Colonic mucosa (tissue), 4 donors: ENCODE results near the gene CDCP1. TPM values are rescaled to one million over a fixed set of nuclear protein-coding genes. Genes with fewer than 3 reads are reported as not detected.
A peak's percentile ranks its signal among the peaks of the same experiment; 100 is the strongest.

Experiments
- DNase-seq: peaks from one replicate; pipeline ENCODE4 v3.0.0-alpha.2; 2020
- H3K27ac ChIP-seq: fragments of 200-600 bp; one replicate; pipeline ENCODE4 v1.8.0; 2021
- H3K27me3 ChIP-seq: fragments of 200-600 bp; one replicate; pipeline ENCODE4 v1.8.0; 2021
- H3K36me3 ChIP-seq: fragments of 200-600 bp; one replicate; pipeline ENCODE4 v1.8.0; 2021
- H3K4me1 ChIP-seq: fragments of 200-600 bp; one replicate; pipeline ENCODE4 v1.8.0; 2021; ENCODE audit warnings: mild to moderate bottlenecking
- H3K4me3 ChIP-seq: fragments of 200-600 bp; one replicate; pipeline ENCODE4 v1.8.0; 2021
- H3K9ac ChIP-seq, 2 donors: one replicate each; pipeline ENCODE4 v1.7.0; 2013; ENCODE audit warnings: control low read depth in 2 of 2, low read depth in 2 of 2, low read length in 2 of 2
- H3K9me3 ChIP-seq: fragments of 200-600 bp; one replicate; pipeline ENCODE4 v1.8.0; 2021
- intact Hi-C: fragments of 100-400 bp; cut with DNase I; formaldehyde crosslinking; loops from one replicate; pipeline ENCODE4 v1.14.1; 2022
- total RNA-seq, 2 donors: library from RNA; stranded (reverse); fragmentation: NEBNext Ultra II Directional in 1 of 2; extraction: Animal tissue kit (Norgen Biotek cat#: 25700) in 1 of 2; gene quantifications; one replicate each; pipeline ENCODE4 v1.2.1, GENCODE V29; 2021
- TF ChIP-seq, protein P1 (sequence below): fragments of 200-600 bp; IDR thresholded peaks from one replicate; pipeline ENCODE4 v1.8.0; 2022; ENCODE audit warnings: antibody characterized with exemption, mild to moderate bottlenecking
- donor health status: healthy.
- donor health status: DM: no; HTN: no; CAD: no.
- donor health status: DM: no; HTN: no; CAD: no.

CDCP1 gene
- total RNA-seq, 2 donors from 2014 or later, result 84.5 to 107 TPM

DNA sequence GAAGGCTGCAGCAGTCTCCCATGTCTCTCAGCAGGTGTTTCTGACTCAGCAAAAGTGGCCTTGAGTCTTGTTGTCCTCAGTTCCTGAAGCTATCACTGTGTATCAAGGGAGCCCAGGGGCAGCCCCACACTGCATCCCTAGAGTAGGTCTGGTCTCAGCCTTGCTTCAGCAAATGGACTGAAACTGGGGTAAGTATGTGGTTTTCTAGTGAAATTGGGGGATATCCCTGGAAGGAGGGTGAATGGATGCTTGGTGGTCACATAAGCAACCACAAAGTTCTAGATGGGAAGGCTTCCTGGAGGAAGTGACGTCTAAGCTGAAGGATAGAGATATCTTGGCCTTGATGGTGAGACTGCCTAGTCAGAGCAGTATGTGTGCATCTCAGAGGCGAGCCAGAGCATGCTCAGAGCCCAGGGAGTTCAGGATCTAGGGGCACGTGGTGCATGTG lies 41.5 kb upstream of the CDCP1 start:
- TF ChIP-seq, protein P1, sequence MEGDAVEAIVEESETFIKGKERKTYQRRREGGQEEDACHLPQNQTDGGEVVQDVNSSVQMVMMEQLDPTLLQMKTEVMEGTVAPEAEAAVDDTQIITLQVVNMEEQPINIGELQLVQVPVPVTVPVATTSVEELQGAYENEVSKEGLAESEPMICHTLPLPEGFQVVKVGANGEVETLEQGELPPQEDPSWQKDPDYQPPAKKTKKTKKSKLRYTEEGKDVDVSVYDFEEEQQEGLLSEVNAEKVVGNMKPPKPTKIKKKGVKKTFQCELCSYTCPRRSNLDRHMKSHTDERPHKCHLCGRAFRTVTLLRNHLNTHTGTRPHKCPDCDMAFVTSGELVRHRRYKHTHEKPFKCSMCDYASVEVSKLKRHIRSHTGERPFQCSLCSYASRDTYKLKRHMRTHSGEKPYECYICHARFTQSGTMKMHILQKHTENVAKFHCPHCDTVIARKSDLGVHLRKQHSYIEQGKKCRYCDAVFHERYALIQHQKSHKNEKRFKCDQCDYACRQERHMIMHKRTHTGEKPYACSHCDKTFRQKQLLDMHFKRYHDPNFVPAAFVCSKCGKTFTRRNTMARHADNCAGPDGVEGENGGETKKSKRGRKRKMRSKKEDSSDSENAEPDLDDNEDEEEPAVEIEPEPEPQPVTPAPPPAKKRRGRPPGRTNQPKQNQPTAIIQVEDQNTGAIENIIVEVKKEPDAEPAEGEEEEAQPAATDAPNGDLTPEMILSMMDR, result no peak
- Histone ChIP-seq H3K36me3 (no peaks in the 10 kb centered on the region), H3K9me3 (no peaks in the 10 kb centered on the region), H3K4me1 (peaks cover 2% of the 10 kb centered on the region), H3K27ac (no peak overlapping the region), H3K27me3 (no peaks in the 10 kb centered on the region), H3K4me3 (no peak overlapping the region), H3K9ac (no peak overlapping the region)
- intact Hi-C loops, result no loop called here
- DNase-seq, result no peak

DNA sequence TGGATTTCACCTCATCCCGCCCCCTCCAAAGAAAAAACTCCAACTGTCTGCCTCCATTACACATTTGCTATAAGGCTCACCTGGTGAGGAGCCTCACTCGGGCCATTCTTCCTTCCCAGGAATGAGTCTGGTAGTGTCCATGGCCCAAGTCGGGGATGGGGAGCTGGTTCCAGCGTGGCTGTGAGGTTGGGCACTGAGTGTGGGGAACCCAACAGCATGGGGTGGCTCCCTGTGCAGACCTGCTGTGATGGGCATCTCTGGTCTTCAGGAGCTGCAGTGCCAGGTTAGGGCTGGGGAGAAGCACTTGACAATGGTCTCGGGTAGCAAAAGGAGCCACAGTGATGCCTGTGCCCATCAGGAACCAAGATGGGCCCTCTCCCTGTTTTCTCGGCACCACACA lies 40.7 kb upstream of the CDCP1 start:
- no peaks in the 10 kb centered on the region for H3K27me3 ChIP-seq
- intact Hi-C loops, result no loop called here
- no peaks in the 10 kb centered on the region for H3K36me3 ChIP-seq
- H3K4me1 ChIP-seq, result no peaks in the 10 kb centered on the region
- no peak overlapping the region for H3K9ac ChIP-seq
- no peak overlapping the region for H3K4me3 ChIP-seq
- H3K27ac ChIP-seq, result no peak overlapping the region
- TF ChIP-seq, protein P1, result no peak
- no peak for DNase-seq
- H3K9me3 ChIP-seq, result no peaks in the 10 kb centered on the region

DNA sequence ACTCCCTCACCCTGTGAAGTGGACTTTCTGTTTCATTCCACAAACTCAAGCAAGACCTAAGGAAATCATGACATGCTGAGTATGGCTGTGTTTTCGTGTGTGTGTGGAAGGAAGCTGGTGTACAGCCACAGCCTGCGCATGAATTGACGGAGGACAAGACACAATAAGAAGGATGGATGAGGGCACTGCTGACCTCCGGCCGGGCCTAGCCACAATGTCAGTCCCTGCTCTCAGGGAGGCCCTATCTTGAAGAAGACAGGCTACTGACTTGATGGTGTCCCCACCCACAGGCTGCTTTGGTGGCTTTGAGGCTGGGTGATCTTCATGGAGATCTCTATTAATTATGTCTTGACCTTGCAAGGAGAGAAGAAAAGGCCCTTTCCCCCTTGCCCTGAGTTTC lies 39.3 kb upstream of the CDCP1 start:
- H3K27me3 ChIP-seq, result no peaks in the 10 kb centered on the region
- no peak overlapping the region for H3K4me3 ChIP-seq
- H3K36me3 ChIP-seq, result no peaks in the 10 kb centered on the region
- no peak overlapping the region for H3K9ac ChIP-seq
- DNase-seq, result no peak
- H3K27ac ChIP-seq, result no peak overlapping the region
- TF ChIP-seq, protein P1, result no peak
- no peaks in the 10 kb centered on the region for H3K4me1 ChIP-seq
- intact Hi-C loops, result no loop called here
- H3K9me3 ChIP-seq, result no peaks in the 10 kb centered on the region

DNA sequence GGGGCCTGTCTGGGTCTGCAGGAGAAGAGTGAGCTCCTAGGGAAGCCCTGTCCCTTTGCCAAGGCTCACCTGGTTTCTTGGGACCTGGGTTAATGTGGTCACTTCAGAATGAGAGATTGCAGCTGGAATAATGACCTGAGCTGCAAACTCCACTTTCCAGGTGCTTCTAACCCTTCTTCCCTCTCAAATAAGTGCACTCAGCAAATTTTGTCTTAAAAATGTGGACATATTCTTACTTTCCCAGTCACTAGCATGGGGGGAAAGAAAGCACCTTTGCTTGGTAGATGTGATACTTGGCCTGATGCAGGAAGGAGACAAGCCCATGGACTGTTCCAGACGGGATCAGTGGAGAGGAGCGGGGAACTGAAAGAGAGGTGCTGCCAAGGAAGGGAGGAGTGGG lies 38.9 kb upstream of the CDCP1 start:
- Histone ChIP-seq H3K27me3 (no peaks in the 10 kb centered on the region), H3K9ac (no peak overlapping the region), H3K27ac (no peak overlapping the region), H3K36me3 (no peaks in the 10 kb centered on the region), H3K9me3 (no peaks in the 10 kb centered on the region), H3K4me3 (no peak overlapping the region), H3K4me1 (no peaks in the 10 kb centered on the region)
- no peak for DNase-seq
- TF ChIP-seq, protein P1, result no peak
- intact Hi-C loops, result no loop called here

DNA sequence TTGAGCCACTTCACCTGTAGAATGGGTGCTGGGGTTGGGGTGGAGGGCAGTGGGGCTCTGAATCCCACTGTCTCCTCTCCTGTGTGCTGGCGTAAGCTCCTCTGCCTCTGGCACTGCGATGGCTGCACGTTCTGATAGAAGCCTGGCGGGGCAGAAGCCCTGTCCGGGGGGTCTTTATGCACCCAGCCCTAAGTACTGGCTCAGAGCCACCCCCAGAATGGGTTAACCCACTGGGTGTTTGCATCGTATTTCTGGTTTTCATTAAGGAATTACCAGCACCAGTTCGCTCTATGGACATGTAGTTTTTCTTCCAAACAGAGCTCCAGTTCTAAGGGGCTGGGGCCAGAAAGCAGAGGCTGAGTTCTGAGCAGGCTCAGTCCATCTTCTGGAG lies 37.7 kb upstream of the CDCP1 start:
- Histone ChIP-seq H3K9ac (peak overlapping the region; percentile 18 to 46), H3K4me3 (no peak overlapping the region), H3K27ac (no peak overlapping the region), H3K4me1 (no peaks in the 10 kb centered on the region), H3K36me3 (no peaks in the 10 kb centered on the region), H3K9me3 (no peaks in the 10 kb centered on the region), H3K27me3 (no peaks in the 10 kb centered on the region)
- TF ChIP-seq, protein P1, result no peak
- intact Hi-C loops, result no loop called here
- no peak for DNase-seq
